Measurements from ENCODE around the gene CDKL4.

DNA sequence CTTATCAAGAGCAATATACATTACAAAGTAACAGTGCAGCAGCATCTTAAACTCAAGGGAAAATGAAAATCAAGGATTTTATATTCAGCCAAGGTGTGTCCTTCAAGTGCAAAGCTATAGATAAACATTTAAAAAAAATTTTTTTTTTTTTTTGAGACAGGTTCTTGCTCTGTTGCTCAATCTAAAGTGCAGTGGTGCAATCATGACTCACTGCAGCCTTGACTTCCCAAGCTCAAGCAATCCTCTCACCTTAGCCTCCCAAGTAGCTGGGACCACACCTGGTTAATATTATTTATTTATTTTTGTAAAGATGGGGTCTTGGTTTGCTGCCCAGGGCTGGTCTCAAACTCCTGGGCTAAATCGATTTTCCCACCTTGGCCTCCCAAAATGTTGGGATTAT, 9.0 kb downstream of the CDKL4 start:
- no peak for TF ChIP-seq POLR2A (IDR thresholded peaks at IDR 0.05)
- TF ChIP-seq, protein P1, sequence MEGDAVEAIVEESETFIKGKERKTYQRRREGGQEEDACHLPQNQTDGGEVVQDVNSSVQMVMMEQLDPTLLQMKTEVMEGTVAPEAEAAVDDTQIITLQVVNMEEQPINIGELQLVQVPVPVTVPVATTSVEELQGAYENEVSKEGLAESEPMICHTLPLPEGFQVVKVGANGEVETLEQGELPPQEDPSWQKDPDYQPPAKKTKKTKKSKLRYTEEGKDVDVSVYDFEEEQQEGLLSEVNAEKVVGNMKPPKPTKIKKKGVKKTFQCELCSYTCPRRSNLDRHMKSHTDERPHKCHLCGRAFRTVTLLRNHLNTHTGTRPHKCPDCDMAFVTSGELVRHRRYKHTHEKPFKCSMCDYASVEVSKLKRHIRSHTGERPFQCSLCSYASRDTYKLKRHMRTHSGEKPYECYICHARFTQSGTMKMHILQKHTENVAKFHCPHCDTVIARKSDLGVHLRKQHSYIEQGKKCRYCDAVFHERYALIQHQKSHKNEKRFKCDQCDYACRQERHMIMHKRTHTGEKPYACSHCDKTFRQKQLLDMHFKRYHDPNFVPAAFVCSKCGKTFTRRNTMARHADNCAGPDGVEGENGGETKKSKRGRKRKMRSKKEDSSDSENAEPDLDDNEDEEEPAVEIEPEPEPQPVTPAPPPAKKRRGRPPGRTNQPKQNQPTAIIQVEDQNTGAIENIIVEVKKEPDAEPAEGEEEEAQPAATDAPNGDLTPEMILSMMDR (IDR thresholded peaks at IDR 0.05) = no peak

Data from suprapubic skin (tissue), 3 donors.